Measurements from ENCODE around the gene SBF2. TPM values are rescaled to one million over a fixed set of nuclear protein-coding genes. Genes with fewer than 3 reads are reported as not detected.

The SBF2 gene
- total RNA-seq, 4 donors from 2014 or later, result 42.3 to 106 (median 45.3) TPM

DNA sequence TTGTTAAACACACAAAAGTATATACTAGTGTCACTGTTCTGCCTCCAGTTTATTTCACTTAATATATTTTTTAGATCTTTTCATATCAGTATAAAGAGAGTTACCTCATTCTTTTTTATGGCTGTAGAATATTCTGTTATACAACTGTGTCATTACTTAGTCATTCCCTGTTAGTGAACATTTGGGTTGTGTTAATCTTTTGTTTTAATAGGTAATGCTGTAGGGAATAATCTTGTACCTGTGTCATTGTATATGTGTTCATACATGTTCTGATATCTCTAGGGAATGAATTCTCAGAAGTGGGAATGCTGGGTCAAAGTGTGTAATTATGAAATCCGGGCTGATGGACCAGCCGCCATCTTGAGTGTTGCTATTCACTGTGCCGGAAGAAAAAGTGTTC, 558.8 kb downstream of the SBF2 start:
- H3K27me3 ChIP-seq, result no peaks in the 10 kb centered on the region

DNA sequence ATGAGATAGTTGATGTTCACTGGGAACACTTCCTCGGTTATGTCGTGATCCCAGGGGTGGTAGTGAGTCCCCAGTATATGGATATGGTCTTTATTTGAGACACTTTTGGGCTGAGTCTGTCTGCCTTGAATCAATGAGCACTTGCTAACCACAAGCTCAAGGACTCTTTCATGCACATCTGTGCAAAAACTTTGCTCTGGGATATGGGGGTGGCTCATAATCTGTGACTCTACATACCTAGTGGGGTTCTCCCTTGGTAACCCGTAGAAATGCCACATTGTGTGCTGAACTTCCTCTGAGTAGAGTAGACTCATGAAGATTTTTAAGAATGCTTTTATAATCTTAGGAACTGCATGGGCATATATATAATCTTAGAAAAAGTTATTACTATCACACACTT, 560.8 kb downstream of the SBF2 start:
- Histone ChIP-seq H3K9me3 (no peaks in the 10 kb centered on the region), H3K36me3 (peaks cover 50% of the 10 kb centered on the region), H3K4me1 (peaks cover 7% of the 10 kb centered on the region), H3K27me3 (no peaks in the 10 kb centered on the region), H3K27ac (no peak overlapping the region), H3K4me3 (no peak overlapping the region)
- 97% methylated on average over 3 of the region's 3 CpGs for WGBS
- TF ChIP-seq, protein P1, sequence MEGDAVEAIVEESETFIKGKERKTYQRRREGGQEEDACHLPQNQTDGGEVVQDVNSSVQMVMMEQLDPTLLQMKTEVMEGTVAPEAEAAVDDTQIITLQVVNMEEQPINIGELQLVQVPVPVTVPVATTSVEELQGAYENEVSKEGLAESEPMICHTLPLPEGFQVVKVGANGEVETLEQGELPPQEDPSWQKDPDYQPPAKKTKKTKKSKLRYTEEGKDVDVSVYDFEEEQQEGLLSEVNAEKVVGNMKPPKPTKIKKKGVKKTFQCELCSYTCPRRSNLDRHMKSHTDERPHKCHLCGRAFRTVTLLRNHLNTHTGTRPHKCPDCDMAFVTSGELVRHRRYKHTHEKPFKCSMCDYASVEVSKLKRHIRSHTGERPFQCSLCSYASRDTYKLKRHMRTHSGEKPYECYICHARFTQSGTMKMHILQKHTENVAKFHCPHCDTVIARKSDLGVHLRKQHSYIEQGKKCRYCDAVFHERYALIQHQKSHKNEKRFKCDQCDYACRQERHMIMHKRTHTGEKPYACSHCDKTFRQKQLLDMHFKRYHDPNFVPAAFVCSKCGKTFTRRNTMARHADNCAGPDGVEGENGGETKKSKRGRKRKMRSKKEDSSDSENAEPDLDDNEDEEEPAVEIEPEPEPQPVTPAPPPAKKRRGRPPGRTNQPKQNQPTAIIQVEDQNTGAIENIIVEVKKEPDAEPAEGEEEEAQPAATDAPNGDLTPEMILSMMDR (IDR thresholded peaks at IDR 0.05), result no peak
- no peak for DNase-seq (ENCODE audit: low spot score in 2 of 2)

More for the DNA sequence above, 558.8 kb downstream of the SBF2 start:
- Histone ChIP-seq H3K9me3 (no peaks in the 10 kb centered on the region), H3K4me3 (no peak overlapping the region), H3K4me1 (peaks cover 7% of the 10 kb centered on the region), H3K36me3 (peaks cover 49% of the 10 kb centered on the region), H3K27ac (no peak overlapping the region)
- DNase-seq (ENCODE audit: low spot score in 2 of 2), result no peak
- TF ChIP-seq POLR2A (IDR thresholded peaks at IDR 0.05) (no peak), EP300 (IDR thresholded peaks at IDR 0.05) (no peak), POLR2AphosphoS5 (IDR thresholded peaks at IDR 0.05) (no peak)
- TF ChIP-seq, protein P1 (IDR thresholded peaks at IDR 0.05), result no peak
- WGBS, result 80% methylated on average over 3 of the region's 3 CpGs

DNA sequence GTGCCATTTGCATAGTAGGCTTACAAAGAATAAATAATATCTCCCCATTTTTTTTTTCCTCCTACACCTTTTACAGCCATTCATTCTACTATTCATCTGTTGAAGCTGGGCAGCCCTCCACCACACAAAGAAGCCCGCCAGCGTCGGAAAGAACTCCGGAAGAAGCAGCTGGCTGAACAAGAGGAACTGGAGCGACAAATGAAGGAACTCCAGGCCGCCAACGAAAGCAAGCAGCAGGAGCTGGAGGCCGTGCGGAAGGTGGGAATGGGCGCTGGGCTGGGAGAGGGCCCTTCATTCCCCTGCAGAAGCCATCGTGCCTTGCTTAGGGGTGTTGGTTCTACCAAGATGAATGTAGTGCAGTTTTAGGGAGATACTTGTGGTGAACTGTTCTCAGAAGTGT, 561.6 kb downstream of the SBF2 start:
- no peak for TF ChIP-seq POLR2AphosphoS5 (IDR thresholded peaks at IDR 0.05)
- TF ChIP-seq, protein P1 (IDR thresholded peaks at IDR 0.05), result no peak
- TF ChIP-seq POLR2A (IDR thresholded peaks at IDR 0.05), result no peak
- TF ChIP-seq EP300 (IDR thresholded peaks at IDR 0.05), result no peak
- no peak for DNase-seq (ENCODE audit: low spot score in 2 of 2)
- Histone ChIP-seq H3K4me3 (no peak overlapping the region), H3K9me3 (no peaks in the 10 kb centered on the region), H3K27ac (no peak overlapping the region), H3K36me3 (peaks cover 53% of the 10 kb centered on the region), H3K27me3 (no peaks in the 10 kb centered on the region), H3K4me1 (peaks cover 7% of the 10 kb centered on the region)
- WGBS, result 94% methylated on average over 11 of the region's 11 CpGs

DNA sequence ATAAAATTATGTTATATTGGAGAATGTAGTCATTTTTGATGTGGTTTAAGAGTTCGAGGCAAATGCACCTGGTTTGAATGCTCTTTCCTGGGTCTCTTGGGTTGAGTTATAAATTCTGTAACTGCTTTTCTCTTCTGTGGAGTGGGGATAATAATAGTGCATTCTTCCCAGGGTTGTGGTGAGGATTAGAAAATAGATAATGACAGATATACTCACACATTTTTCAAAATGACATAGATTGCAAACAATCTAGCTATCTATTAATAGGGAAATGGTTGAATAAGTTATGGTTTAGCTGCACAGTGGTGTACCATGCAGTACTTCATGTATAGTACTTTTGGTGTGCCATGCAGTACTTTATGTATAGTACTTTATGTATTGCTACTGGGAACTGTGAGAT, 562.8 kb downstream of the SBF2 start:
- H3K4me1 ChIP-seq, result peaks cover 2% of the 10 kb centered on the region
- DNase-seq (ENCODE audit: low spot score in 2 of 2), result no peak
- H3K4me3 ChIP-seq, result no peak overlapping the region
- H3K27ac ChIP-seq, result no peak overlapping the region
- H3K36me3 ChIP-seq, result peaks cover 48% of the 10 kb centered on the region
- H3K9me3 ChIP-seq, result no peaks in the 10 kb centered on the region
- WGBS, result 100% methylated on average over 1 of the region's 1 CpG
- no peaks in the 10 kb centered on the region for H3K27me3 ChIP-seq
- no peak for TF ChIP-seq POLR2AphosphoS5 (IDR thresholded peaks at IDR 0.05)
- TF ChIP-seq POLR2A (IDR thresholded peaks at IDR 0.05), result no peak
- TF ChIP-seq EP300 (IDR thresholded peaks at IDR 0.05), result no peak
- TF ChIP-seq, protein P1 (IDR thresholded peaks at IDR 0.05), result no peak

Other genes with a start within 250 kb of the SBF2 start
- gene ADM, start 10.9 kb upstream of the SBF2 start, total RNA-seq, result 100 to 1,000 TPM in 1 of 4 donors, 10 to 100 TPM in 3; 48.7 to 140 (median 69.0) TPM
- gene AMPD3, start 161.0 kb upstream of the SBF2 start, total RNA-seq, result 10 to 100 TPM; 23.5 to 51.7 (median 27.4) TPM
- 10 to 100 TPM; 68.2 to 83.4 (median 73.7) TPM for gene RNF141, start 247.0 kb upstream of the SBF2 start, total RNA-seq